Stimulated activated memory B cell treated with anti-CD40 and anti-IgM and Interleukin-4, amounts not matched to agents 10 μg/mL and 1 μg/mL and 100 μg/mL, for 72 hours (primary cell): Measurements from ENCODE around the gene SP7.

ENCODE experiments used
- ATAC-seq: fragments of 150-1000 bp; cut with Tn5 transposase; 2 replicates; pipeline ENCODE4 v1.10.0; 2021
- H3K27ac Mint-ChIP-seq: one replicate; pipeline ENCODE4 v1.8.0; 2022; ENCODE audit warnings: mild to moderate bottlenecking, mixed read lengths
- H3K27me3 Mint-ChIP-seq: one replicate; pipeline ENCODE4 v1.8.0; 2022; ENCODE audit warnings: mixed read lengths
- H3K36me3 Mint-ChIP-seq: one replicate; pipeline ENCODE4 v1.8.0; 2022; ENCODE audit warnings: mixed read lengths
- H3K4me1 Mint-ChIP-seq: one replicate; pipeline ENCODE4 v1.8.0; 2022; ENCODE audit warnings: mixed read lengths
- H3K4me3 Mint-ChIP-seq: one replicate; pipeline ENCODE4 v1.8.0; 2022; ENCODE audit warnings: mild to moderate bottlenecking, moderate library complexity, mixed read lengths
- H3K9me3 Mint-ChIP-seq: one replicate; pipeline ENCODE4 v1.8.0; 2022; ENCODE audit warnings: mixed read lengths

SP7 gene

DNA sequence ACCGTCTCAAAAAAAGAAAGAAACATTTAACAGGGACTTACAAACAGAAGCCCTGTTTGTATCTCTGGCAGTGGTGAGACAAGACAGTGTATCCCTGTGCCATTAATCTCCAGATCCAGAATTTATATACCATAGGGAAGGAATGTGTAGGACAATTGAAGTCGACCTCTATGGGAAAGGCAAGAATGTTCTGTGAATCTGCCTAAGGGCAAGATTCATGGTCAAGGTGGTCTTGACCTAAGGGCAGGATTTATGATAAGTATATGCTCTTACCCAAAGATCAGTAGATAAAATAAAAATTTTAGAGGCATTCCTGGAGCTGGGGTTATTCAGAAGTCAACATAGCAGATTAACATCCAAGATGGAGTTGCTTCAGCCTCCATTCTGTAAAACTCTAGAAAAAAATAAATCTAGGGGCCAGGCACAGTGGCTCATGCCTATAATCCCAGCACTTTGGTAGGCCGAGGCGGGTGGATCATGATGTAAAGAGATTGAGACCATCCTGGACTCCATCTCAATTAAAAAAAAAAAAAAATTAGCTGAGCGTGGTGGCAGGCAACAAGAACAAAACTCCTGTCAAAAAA is 22.8 kb upstream of the SP7 start:
- H3K27me3 Mint-ChIP-seq: no peaks in the 10 kb centered on the region
- no peaks in the 10 kb centered on the region for H3K9me3 Mint-ChIP-seq
- no peak overlapping the region for H3K4me3 Mint-ChIP-seq
- ATAC-seq: no peak
- no peak overlapping the region for H3K27ac Mint-ChIP-seq
- H3K4me1 Mint-ChIP-seq: no peaks in the 10 kb centered on the region
- no peaks in the 10 kb centered on the region for H3K36me3 Mint-ChIP-seq

DNA sequence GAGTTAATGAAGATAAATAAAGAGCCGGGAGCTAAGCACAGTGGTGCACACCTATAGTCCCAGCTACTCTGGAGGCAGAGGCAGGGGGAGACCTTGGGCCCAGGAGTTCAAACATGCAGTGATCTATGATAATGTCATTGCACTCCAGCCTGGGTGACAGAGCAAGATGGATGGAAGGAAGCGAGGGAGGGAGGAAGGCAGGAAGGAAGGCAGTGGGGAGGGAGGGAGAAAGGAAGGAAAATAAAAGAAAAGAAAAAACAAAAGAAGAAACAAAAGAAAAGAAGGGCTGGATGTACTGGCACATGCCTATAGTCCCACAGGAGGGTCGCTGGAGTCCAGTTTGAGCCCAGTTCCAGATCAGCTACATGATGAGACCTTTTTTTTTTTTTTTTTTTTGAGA is 19.0 kb upstream of the SP7 start:
- no peak for ATAC-seq
- no peaks in the 10 kb centered on the region for H3K27me3 Mint-ChIP-seq

DNA sequence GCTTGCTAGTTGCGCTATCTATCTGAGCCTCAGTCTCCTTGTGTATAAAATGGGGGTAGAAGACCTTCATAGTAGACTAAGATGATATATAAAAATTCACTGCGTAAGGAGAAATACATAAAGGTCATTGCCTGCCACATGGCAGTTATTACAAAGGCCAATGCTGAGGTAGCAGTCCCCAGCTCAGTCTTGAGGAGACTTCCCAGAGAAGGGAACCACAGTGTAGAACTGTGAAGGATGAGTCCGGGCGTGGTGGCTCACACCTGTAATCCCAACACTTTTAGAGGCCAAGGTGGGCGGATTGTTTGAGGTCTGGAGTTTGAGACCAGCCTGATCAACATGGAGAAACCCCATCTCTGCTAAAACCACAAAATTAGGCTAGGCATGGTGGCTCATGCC is 17.1 kb upstream of the SP7 start:
- H3K9me3 Mint-ChIP-seq: no peaks in the 10 kb centered on the region
- no peak for ATAC-seq
- H3K36me3 Mint-ChIP-seq: no peaks in the 10 kb centered on the region
- no peaks in the 10 kb centered on the region for H3K27me3 Mint-ChIP-seq
- H3K27ac Mint-ChIP-seq: no peak overlapping the region
- peaks cover 8% of the 10 kb centered on the region for H3K4me1 Mint-ChIP-seq
- no peak overlapping the region for H3K4me3 Mint-ChIP-seq

More for the DNA sequence above, 19.0 kb upstream of the SP7 start:
- H3K36me3 Mint-ChIP-seq: no peaks in the 10 kb centered on the region
- peaks cover 8% of the 10 kb centered on the region for H3K4me1 Mint-ChIP-seq
- H3K4me3 Mint-ChIP-seq: no peak overlapping the region
- no peak overlapping the region for H3K27ac Mint-ChIP-seq
- no peaks in the 10 kb centered on the region for H3K9me3 Mint-ChIP-seq

DNA sequence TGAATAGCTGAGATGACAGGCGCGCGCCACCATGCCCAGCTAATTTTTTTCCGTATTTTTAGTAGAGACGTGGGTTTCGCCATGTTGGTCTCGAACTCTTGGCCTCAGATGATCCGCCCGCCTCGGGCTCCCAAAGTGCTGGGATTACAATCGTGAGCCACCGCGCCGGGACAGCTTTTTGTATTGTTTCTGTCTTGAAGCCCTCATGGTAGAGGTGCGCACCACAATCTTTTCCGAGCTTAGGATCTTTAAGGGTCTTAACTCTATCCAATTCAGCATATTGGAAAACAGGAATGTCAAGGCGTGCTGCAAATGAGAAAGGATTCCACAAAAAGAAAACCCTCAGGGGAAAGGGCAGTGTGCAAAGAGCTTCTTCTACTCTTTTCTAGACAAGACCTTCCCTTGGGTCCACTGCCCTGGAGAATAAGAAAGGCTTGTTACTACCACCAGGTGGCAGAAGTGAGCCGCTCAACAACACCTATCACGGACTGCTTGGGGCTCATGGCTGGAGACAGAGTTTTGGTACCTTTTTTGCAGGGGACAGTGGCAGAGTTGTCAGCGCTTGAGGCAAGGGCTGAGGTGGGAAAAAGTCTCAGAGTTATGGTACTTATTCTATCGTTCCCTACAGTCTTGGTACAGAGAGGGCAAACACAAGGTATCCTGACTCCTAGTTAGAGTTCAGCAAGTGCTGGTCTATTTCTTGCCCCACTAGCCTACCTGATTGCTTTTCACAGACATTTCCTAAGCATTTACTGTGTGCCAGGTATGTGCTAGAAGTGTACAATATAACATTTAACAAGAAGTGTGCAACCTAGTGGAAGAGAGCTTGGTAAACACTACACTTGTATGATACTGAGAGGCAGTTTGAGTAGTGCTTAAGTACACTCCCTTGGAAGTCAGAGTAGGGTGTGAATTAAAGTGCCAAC is 16.4 kb upstream of the SP7 start:
- Mint-ChIP-seq H3K36me3 (no peaks in the 10 kb centered on the region), H3K27me3 (no peaks in the 10 kb centered on the region), H3K27ac (peak overlapping the region; percentile 4), H3K9me3 (no peaks in the 10 kb centered on the region), H3K4me1 (peaks cover 8% of the 10 kb centered on the region), H3K4me3 (no peak overlapping the region)
- ATAC-seq: peak; percentile 99

DNA sequence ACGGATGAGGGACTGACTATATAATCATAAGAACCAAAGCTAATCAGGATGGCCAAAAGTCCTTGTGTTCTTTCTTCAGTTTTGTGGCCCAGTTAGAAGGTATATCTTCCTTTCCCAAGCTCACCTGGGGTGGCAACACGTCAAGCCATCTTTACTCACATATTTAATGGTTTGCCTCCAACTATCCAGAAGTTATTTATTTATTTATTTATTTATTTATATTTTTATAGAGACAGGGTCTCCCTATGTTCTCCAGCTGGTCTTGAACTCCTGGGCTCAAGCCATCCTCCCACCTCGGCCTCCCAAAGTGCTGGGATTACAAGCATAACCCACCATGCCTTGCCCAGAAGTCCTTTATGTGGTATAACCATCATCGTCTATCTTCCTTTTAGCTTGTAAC is 11.8 kb upstream of the SP7 start:
- no peaks in the 10 kb centered on the region for H3K36me3 Mint-ChIP-seq
- H3K27me3 Mint-ChIP-seq: no peaks in the 10 kb centered on the region
- no peaks in the 10 kb centered on the region for H3K9me3 Mint-ChIP-seq
- ATAC-seq: no peak
- peaks cover 30% of the 10 kb centered on the region for H3K4me1 Mint-ChIP-seq
- H3K27ac Mint-ChIP-seq: no peak overlapping the region
- H3K4me3 Mint-ChIP-seq: no peak overlapping the region

DNA sequence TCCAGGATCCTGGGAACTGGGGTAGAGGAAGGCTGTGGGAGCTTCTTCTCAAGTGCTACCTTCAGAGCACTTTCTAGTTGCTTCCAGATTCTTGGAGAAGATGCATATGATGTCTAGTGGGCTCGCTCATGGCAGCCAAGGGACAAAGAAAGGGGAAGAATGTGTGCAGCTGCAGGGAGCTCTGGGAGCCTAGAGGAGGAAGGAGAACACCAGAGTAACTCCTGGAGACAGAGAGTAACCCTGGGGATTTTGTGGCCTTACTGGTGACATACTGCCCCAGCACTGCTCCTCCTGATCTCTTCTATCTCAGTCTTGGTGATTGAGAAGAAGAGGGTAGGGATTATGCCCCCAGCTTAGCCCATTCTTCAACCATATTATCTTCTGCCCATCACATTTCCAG is 10.3 kb upstream of the SP7 start:
- H3K9me3 Mint-ChIP-seq: no peaks in the 10 kb centered on the region
- H3K4me3 Mint-ChIP-seq: no peak overlapping the region
- no peaks in the 10 kb centered on the region for H3K27me3 Mint-ChIP-seq
- ATAC-seq: no peak
- no peaks in the 10 kb centered on the region for H3K36me3 Mint-ChIP-seq
- H3K4me1 Mint-ChIP-seq: peaks cover 23% of the 10 kb centered on the region
- no peak overlapping the region for H3K27ac Mint-ChIP-seq

DNA sequence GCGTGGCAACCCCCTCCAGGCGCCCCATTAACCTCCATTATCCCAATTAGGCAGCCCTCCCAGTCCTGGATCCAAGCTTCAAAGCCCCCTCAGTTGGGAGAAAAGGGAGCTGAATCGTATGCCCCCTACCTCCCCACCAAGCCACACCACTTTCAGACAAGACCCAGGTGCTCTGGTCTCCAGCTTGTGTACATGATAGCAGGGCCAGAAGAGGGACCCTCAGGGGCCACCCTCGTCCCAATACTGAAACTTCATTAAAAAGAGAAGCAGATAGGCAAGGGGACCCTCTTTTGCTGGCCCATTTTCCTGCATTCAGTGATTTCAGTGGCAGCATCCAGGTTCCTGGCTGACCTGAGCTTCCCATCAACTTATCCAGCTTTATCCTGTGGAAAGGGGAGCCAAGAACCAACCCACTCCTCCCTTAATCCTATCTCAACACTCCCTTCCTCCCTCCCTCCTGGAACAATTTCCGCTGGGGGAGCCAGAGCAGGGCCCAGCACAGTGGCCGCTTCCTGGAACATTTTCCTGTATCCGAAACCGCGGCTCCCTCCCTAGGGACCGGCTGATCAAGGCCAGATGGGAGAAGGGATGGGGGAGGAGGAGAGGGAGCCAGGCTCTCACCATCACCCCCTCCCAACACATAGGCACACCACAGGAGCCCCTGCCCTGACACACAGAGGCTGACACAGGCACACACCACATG is 9.5 kb upstream of the SP7 start:
- H3K27me3 Mint-ChIP-seq: no peaks in the 10 kb centered on the region
- peak; percentile 37 for ATAC-seq

DNA sequence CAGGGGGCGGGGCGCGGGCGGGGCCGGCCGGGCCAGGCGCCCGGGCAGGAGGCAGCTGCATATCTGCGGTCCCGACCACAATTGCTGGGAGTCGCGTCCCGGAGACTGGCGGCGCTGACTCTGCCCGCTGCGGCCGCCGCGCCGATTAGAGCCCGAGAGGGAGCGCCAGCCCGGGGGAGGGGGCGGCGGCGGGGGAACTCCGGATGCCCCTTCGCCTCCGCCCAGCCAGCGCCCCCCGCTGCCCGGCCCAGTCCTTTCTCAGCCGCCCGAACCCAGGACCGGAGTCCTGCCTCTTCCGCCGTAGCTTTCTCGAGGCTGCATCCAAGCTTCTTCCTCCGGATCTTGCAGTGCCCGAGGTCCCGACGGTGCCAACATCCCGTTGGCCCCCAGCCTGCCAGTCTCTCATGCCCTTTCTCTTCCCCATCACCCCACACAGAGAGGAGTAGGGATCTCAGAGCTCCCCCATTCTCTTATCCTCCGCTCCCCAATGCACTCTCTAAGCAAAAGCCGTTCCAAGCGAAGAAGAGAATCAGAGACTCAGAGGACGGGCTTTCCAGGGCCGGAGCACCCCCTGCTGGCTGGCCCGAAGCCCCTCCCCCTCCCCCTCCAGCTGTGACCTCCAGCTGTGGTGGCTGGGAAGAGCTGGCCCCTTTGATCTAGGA is 8.8 kb upstream of the SP7 start:
- peak; percentile 89 for ATAC-seq
- no peaks in the 10 kb centered on the region for H3K9me3 Mint-ChIP-seq
- peaks cover 23% of the 10 kb centered on the region for H3K4me1 Mint-ChIP-seq
- peak overlapping the region; percentile 93 for H3K27ac Mint-ChIP-seq
- H3K4me3 Mint-ChIP-seq: peak overlapping the region; percentile 99
- no peaks in the 10 kb centered on the region for H3K36me3 Mint-ChIP-seq
- H3K27me3 Mint-ChIP-seq: no peaks in the 10 kb centered on the region

More for the DNA sequence above, 9.5 kb upstream of the SP7 start:
- Mint-ChIP-seq H3K4me1 (peaks cover 23% of the 10 kb centered on the region), H3K27ac (peak overlapping the region; percentile 93), H3K9me3 (no peaks in the 10 kb centered on the region), H3K36me3 (no peaks in the 10 kb centered on the region), H3K4me3 (peak overlapping the region; percentile 99)

DNA sequence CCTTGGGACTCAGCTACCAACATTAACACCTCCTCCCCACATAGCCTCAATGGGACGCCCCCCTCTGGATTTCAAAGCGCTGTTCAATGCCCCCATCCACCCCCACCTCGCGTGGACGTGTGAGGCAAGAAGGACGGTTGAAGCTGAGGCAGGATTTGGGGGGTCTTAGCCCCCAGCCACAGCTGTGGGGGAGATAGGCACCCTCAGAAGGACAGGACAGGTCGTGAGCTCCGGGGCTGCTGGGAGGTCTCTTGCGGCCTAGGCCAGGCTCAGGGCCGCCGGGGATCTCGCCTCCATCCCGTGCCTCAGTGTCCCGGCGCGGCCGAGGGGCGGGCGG is 8.3 kb upstream of the SP7 start:
- Mint-ChIP-seq H3K9me3 (no peaks in the 10 kb centered on the region), H3K27me3 (no peaks in the 10 kb centered on the region), H3K36me3 (no peaks in the 10 kb centered on the region), H3K4me3 (peak overlapping the region; percentile 47), H3K27ac (no peak overlapping the region), H3K4me1 (peaks cover 23% of the 10 kb centered on the region)
- ATAC-seq: no peak

DNA sequence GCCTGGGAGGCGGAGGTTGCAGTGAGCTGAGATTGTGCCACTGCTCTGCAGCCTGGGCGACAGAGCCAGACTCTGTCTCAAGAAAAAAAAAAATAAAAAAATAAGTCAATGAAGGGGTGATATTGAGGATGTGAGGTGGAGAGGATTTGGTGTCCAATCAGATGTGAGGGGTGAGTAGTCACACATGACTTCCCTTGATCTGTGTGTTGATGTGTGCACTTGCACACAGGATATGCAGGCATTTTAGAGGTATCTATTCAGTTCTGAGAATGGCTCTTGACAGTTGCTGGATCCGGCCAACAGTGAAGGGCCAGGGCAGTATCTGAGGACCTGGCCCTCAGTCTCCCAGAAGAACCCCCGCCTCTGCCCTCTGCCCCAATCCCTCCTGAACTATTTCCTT is 7.8 kb upstream of the SP7 start:
- H3K27ac Mint-ChIP-seq: no peak overlapping the region

DNA sequence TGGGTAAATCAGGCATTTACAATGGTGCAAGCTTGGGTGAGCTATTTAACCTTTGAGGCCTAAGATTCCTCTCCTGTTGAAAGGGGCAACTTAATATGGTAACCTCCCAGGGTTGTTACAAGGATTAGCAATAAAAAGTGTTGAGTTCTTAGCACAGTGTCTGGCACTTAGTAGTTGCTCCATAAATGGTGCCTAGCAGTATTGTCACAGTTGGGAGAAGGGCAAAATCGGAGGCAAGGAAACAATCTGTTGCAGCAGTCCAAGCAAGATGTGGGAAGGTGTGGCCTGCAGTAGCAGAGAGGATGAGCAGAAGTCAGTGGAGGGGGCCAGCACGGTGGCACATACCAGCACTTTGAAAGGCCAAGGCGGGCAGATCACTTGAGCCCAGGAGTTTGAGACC is 7.3 kb upstream of the SP7 start:
- ATAC-seq: no peak
- no peak overlapping the region for H3K4me3 Mint-ChIP-seq
- H3K4me1 Mint-ChIP-seq: peaks cover 23% of the 10 kb centered on the region
- H3K27ac Mint-ChIP-seq: no peak overlapping the region
- no peaks in the 10 kb centered on the region for H3K36me3 Mint-ChIP-seq
- H3K9me3 Mint-ChIP-seq: no peaks in the 10 kb centered on the region
- peaks cover 6% of the 10 kb centered on the region for H3K27me3 Mint-ChIP-seq

More for the DNA sequence above, 7.8 kb upstream of the SP7 start:
- Mint-ChIP-seq H3K27me3 (peaks cover 1% of the 10 kb centered on the region), H3K4me3 (peak overlapping the region; percentile 38), H3K4me1 (peaks cover 23% of the 10 kb centered on the region), H3K9me3 (no peaks in the 10 kb centered on the region), H3K36me3 (no peaks in the 10 kb centered on the region)
- no peak for ATAC-seq

DNA sequence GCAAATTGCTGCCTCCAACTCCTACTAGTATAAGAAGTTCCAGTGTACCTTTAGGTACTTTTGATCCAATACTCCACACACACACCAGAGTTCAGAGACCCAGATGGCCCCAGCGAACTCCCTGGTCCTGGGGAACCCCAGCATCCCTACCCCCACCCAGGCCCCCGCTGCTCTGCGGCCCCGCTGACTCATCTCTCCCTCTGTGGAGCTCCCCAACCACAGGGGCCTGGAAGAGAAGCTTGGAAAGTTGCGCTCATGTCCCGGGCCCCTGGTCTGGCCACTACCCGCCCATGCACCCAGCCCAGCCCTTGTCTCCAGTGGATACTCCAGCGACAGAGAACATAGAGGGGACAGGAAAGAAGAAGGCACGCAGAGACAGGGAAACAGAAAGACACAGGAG is 4.2 kb upstream of the SP7 start:
- H3K4me3 Mint-ChIP-seq: no peak overlapping the region
- H3K36me3 Mint-ChIP-seq: no peaks in the 10 kb centered on the region
- no peak overlapping the region for H3K27ac Mint-ChIP-seq
- H3K27me3 Mint-ChIP-seq: peaks cover 36% of the 10 kb centered on the region
- H3K9me3 Mint-ChIP-seq: no peaks in the 10 kb centered on the region
- ATAC-seq: no peak
- peaks cover 38% of the 10 kb centered on the region for H3K4me1 Mint-ChIP-seq

DNA sequence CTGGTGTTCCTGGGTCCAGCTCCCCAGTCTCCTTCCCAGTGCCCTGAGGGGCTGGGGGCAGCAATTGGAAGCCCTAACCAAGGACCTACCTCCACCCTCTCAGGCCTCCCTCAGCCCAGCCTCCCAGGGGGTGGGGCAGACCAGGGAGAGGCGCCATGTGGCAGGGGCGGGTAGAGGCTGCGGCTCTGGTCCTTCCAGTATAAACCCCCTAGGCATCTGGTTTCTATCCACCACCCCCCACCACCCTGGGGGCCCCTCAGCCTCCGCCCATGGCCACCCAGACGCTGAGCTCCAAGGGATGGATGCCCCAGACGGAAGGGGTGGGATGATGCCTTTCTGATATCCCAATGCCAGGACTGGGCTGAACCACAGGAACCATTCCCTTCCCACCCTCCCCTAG is 2.8 kb upstream of the SP7 start:
- no peaks in the 10 kb centered on the region for H3K36me3 Mint-ChIP-seq
- H3K9me3 Mint-ChIP-seq: no peaks in the 10 kb centered on the region
- ATAC-seq: no peak
- no peak overlapping the region for H3K4me3 Mint-ChIP-seq
- peaks cover 25% of the 10 kb centered on the region for H3K4me1 Mint-ChIP-seq
- H3K27me3 Mint-ChIP-seq: peaks cover 49% of the 10 kb centered on the region
- no peak overlapping the region for H3K27ac Mint-ChIP-seq

DNA sequence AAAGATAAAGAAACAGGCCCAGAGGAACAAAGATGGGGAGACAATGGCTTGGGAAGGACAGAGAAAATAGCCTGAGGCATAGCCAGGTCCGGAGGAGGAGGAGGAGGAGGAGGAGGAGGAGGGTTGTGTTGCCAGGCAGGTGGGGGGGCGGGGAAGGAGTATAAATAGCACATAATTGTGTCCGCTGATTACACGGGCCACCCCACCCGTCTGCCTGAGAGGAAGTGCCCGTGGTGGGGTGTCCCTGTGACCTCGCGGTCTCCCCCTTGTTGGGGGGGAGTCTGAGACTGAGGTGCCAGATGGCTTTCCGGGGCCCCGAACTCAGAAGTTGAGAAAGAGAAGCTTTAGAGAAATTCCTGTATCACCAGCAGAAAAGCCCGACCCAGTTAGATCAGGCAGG is 1.9 kb upstream of the SP7 start:
- peaks cover 19% of the 10 kb centered on the region for H3K4me1 Mint-ChIP-seq
- H3K27me3 Mint-ChIP-seq: peaks cover 57% of the 10 kb centered on the region
- no peak overlapping the region for H3K4me3 Mint-ChIP-seq
- no peak overlapping the region for H3K27ac Mint-ChIP-seq
- H3K36me3 Mint-ChIP-seq: no peaks in the 10 kb centered on the region
- ATAC-seq: no peak
- no peaks in the 10 kb centered on the region for H3K9me3 Mint-ChIP-seq

DNA sequence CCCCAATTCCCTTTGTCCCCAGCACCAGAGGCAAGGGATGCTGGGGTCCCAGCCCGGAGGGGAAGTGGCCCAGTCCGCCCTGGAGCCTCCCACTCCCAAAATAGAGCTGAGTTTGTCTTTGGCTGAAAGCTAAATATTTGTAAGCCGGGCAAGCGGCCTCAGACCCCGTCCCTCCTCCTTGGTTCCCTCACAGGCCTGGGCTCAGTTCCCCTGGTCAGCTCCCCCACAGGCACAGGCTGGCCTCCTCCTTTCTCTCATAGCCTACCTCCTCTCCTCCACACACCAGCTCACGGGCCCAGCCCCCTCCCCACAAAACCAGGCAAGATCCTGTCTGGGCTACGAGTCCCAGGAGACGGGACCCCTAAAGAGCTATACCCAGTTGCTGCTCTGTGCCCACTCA is 1.3 kb downstream of the SP7 start:
- Mint-ChIP-seq H3K4me3 (no peak overlapping the region), H3K27me3 (peaks cover 70% of the 10 kb centered on the region), H3K9me3 (no peaks in the 10 kb centered on the region), H3K4me1 (peaks cover 19% of the 10 kb centered on the region), H3K27ac (no peak overlapping the region), H3K36me3 (no peaks in the 10 kb centered on the region)
- ATAC-seq: no peak
